Ascending aorta (tissue), 2 donors: ENCODE results near the gene CHD9NB. TPM values are rescaled to one million over a fixed set of nuclear protein-coding genes. Genes with fewer than 3 reads are reported as not detected.
A peak's percentile ranks its signal among the peaks of the same experiment; 100 is the strongest.

Experiments used
- DNase-seq, 2 donors: peaks; one replicate each; pipeline ENCODE4 v3.0.0-alpha.2; 2019; ENCODE audit warnings: low spot score in 2 of 2
- H3K27ac ChIP-seq, 2 donors: fragments of 200-600 bp; sonication (generic); one replicate each; pipeline ENCODE4 v1.5.1; 2016 to 2017; ENCODE audit warnings: mild to moderate bottlenecking in 1 of 2
- H3K27me3 ChIP-seq: fragments of 200-600 bp; sonication (generic); one replicate; pipeline ENCODE4 v1.5.1; 2017
- H3K36me3 ChIP-seq, 2 donors: fragments of 200-600 bp; sonication (generic); one replicate each; pipeline ENCODE4 v1.5.1; 2016
- H3K4me1 ChIP-seq, 2 donors: fragments of 200-600 bp; sonication (generic); one replicate each; pipeline ENCODE4 v1.5.1; 2016 to 2017; ENCODE audit warnings: mild to moderate bottlenecking in 1 of 2
- H3K4me3 ChIP-seq, 2 donors: fragments of 200-600 bp; sonication (generic); one replicate each; pipeline ENCODE4 v1.5.1; 2016 to 2017; ENCODE audit warnings: mild to moderate bottlenecking in 1 of 2
- H3K9me3 ChIP-seq, 2 donors: fragments of 200-600 bp; sonication (generic); one replicate each; pipeline ENCODE4 v1.5.1; 2016
- intact Hi-C: fragments of 100-400 bp; cut with DNase I; formaldehyde crosslinking; loops from one replicate; pipeline ENCODE4 v1.15.1; 2023
- total RNA-seq: library from RNA; depleted of rRNA; stranded (reverse); fragments of >200 nt; gene quantifications from one replicate; pipeline ENCODE4 v1.1.0, GENCODE V29; 2016
- TF ChIP-seq, protein P1 (sequence below), 3 experiments: fragments of 200-600 bp in 2 of 3; fragments of 450-650 bp in 1 of 3; sonication (generic) in 2 of 3; IDR thresholded peaks; one replicate each; pipeline ENCODE4 v1.5.1; 2016 to 2019; ENCODE audit warnings: antibody characterized with exemption in 3 of 3, mild to moderate bottlenecking in 1 of 3, moderate library complexity in 1 of 3

Gene CHD9NB
- total RNA-seq, 1 donor from 2014 or later = 0.43 TPM

DNA sequence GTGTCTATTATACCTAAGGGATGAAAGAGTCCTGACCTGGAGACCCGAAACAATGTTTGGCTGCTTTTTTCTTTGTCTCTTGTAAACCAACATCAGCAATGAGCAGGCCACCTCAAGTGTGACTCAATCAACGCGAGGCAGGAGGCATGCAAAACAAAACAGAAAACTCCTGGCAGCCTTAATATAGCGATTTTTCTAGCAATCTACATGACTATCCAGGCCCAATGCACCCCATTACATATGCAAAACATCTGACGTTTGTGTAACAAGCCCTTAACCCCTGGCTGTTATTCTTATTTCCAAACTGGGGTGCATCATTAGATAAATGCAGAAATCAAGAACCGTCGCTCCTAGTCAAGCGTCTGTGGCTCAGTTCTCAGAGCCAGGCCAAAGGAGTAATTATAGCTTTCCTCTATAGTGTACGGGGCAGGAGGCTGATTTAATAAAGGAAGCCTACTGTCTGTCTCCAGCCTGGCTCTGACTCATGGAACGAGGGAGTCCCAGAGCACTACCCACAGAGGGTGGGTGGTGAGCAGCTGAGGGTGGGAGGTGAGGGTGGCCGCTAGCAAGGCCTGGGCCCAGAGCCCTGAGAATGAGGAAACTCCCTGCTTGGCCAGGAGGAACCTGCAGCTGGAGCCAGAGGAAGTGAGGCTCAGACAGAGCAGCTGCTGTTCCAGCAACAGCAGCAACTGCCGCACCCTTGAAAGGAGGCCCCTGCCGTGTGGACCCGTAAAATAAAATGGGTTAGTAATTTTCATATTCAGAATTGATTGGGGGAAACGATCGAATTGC lies 46.0 kb upstream of the CHD9NB start:
- intact Hi-C loops = loop anchor here (1.0 to 10.0 kb wide), 4 partner anchors 7 to 336 kb away; partner anchors contain the start of genes CHD9 and RBL2
- H3K4me1 ChIP-seq = peaks cover 5 to 27% of the 10 kb centered on the region in 2 donors
- TF ChIP-seq, protein P1, sequence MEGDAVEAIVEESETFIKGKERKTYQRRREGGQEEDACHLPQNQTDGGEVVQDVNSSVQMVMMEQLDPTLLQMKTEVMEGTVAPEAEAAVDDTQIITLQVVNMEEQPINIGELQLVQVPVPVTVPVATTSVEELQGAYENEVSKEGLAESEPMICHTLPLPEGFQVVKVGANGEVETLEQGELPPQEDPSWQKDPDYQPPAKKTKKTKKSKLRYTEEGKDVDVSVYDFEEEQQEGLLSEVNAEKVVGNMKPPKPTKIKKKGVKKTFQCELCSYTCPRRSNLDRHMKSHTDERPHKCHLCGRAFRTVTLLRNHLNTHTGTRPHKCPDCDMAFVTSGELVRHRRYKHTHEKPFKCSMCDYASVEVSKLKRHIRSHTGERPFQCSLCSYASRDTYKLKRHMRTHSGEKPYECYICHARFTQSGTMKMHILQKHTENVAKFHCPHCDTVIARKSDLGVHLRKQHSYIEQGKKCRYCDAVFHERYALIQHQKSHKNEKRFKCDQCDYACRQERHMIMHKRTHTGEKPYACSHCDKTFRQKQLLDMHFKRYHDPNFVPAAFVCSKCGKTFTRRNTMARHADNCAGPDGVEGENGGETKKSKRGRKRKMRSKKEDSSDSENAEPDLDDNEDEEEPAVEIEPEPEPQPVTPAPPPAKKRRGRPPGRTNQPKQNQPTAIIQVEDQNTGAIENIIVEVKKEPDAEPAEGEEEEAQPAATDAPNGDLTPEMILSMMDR (IDR thresholded peaks at IDR 0.05) = no peak

DNA sequence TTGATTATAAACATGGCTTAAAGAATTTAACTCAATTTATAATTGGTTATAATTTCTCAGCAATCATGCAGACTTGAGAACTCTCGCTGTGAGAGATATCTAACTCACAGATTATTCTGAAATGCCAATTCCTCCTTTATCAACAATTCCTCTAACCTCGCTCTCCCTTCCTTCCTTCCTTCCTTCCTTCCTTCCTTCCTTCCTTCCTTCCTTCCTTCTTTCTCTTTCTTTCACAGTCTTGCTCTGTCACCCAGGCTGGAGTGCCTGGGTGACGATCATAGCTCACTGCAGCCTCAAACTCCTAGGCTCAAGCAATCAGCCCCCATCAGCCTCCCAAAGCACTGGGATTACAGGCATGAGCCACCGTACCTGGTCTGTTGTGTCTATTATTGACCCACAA lies 44.5 kb upstream of the CHD9NB start:
- Histone ChIP-seq H3K9me3 (no peaks in the 10 kb centered on the region), H3K4me3 (no peak overlapping the region), H3K27me3 (no peaks in the 10 kb centered on the region), H3K4me1 (peaks cover 6 to 32% of the 10 kb centered on the region in 2 donors), H3K36me3 (no peaks in the 10 kb centered on the region), H3K27ac (peak overlapping the region in 1 of 2 donors; percentile 93)
- no peak for DNase-seq
- intact Hi-C loops = loop anchor here (10.0 kb wide), 1 partner anchor 338 kb away; the partner anchor contains the start of gene RBL2
- TF ChIP-seq, protein P1 (IDR thresholded peaks at IDR 0.05) = no peak

More for the DNA sequence above, 46.0 kb upstream of the CHD9NB start:
- H3K9me3 ChIP-seq = no peaks in the 10 kb centered on the region
- DNase-seq = peak; percentile 71 to 95
- no peaks in the 10 kb centered on the region for H3K36me3 ChIP-seq
- no peaks in the 10 kb centered on the region for H3K27me3 ChIP-seq
- H3K27ac ChIP-seq = peak overlapping the region; percentile 93 to 94
- H3K4me3 ChIP-seq = peak overlapping the region; percentile 52 to 61

DNA sequence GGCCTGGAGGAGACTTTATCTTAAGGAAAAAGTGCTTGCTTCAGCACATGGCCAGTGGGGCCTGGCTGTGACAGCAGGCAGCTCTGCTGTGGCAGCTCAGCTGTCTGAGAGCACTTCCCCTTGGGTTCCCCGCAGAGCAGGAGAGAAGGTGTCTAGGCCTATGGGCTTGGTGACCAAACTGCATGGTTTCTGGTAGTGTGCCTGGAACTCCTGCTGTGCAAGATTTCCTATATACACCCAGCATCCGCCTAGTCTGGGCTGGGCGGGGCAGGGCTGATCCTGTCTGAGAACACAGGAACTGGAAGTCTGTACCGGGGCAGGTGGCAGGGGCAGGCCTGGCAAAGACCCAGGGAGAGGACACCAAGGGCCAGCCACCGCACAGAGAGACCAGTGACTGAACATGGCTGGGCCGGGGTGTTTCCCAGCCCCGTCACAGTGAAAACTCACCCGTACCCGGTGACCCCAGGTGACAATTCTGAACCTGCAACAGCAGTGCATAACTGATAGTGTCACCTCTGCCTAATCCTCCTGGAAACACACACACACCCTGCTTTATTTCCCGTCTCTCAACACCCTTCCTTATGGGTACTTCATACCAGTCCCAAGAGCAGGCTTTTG lies 41.4 kb upstream of the CHD9NB start:
- TF ChIP-seq, protein P1 (IDR thresholded peaks at IDR 0.05) = no peak
- H3K36me3 ChIP-seq = no peaks in the 10 kb centered on the region
- H3K27ac ChIP-seq = peak overlapping the region; percentile 3 to 5
- peaks cover 18 to 48% of the 10 kb centered on the region in 2 donors for H3K4me1 ChIP-seq
- intact Hi-C loops = loop anchor here (10.0 kb wide), 1 partner anchor 341 kb away; the partner anchor contains the start of gene RBL2
- no peak overlapping the region for H3K4me3 ChIP-seq
- peak in 1 of 2 donors; percentile 77 for DNase-seq
- H3K27me3 ChIP-seq = no peaks in the 10 kb centered on the region
- H3K9me3 ChIP-seq = no peaks in the 10 kb centered on the region

DNA sequence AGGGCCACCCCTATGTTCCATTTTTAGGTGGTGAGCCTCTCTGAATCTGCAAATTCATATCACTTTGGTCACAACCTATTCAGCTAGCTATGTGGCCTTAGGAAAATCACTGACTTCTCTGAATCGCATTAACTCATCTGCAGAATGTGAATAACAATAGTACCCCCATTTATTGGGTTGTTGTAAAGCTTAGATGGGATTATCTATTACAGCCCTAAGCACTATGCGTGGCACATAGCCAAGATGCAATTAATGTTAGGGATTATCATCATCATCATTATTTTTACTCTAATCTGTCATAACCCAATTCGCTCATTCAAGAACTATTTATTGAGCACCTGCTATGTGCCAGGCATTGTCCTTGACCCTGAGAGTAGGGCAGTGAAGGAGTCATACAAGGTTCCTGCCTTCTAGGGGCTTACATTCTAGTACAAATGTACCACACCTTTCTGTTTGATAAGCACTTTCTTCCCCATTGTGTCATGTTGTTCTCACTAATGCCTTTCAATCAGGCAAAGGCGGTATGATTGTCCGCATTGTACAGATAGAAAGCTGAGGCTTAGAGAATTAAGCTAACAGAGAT lies 40.6 kb upstream of the CHD9NB start:
- Histone ChIP-seq H3K4me3 (no peak overlapping the region), H3K4me1 (peaks cover 19 to 45% of the 10 kb centered on the region in 2 donors), H3K36me3 (no peaks in the 10 kb centered on the region), H3K9me3 (no peaks in the 10 kb centered on the region), H3K27me3 (no peaks in the 10 kb centered on the region), H3K27ac (peak overlapping the region; percentile 3 to 5)
- no peak for DNase-seq
- TF ChIP-seq, protein P1 (IDR thresholded peaks at IDR 0.05) = no peak
- intact Hi-C loops = loop anchor here (10.0 kb wide), 1 partner anchor 342 kb away; the partner anchor contains the start of gene RBL2

DNA sequence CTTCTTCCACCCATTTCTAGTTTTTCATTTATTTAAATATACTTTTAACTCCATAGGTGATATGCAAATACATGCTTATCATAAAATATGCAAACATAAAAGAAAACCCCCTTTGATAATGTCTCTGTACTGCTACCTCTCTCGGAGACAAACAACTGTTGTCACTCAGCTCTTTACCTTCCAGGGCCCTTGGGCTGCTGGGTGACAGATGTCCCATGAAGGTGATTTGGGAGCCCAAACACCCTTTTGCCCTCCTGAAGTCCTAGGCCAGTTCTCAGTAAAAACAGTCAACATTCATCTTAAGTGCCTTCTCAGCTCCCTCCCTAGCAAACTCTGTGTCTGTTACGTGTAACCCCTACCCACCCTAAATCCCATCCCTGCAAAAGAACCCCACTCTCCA lies 39.6 kb upstream of the CHD9NB start:
- Histone ChIP-seq H3K27me3 (no peaks in the 10 kb centered on the region), H3K4me3 (no peak overlapping the region), H3K4me1 (peaks cover 19 to 39% of the 10 kb centered on the region in 2 donors), H3K36me3 (no peaks in the 10 kb centered on the region), H3K27ac (peak overlapping the region in 1 of 2 donors; percentile 80), H3K9me3 (no peaks in the 10 kb centered on the region)
- TF ChIP-seq, protein P1 (IDR thresholded peaks at IDR 0.05) = no peak
- DNase-seq = no peak
- intact Hi-C loops = loop anchor here (10.0 kb wide), 1 partner anchor 343 kb away; the partner anchor contains the start of gene RBL2
